AG04450 (cell line): ENCODE results near the gene OR6Q1. TPM values are rescaled to one million over a fixed set of nuclear protein-coding genes. Genes with fewer than 3 reads are reported as not detected.

Experiments used
- CTCF ChIA-PET: fragments of 300-600, 350-600 bp; formaldehyde crosslinking; extraction: SDS; loops from one replicate; lab custom pipeline; 2022; ENCODE audit warnings: antibody characterized with exemption, inconsistent platforms; lab: Charles Lee
- POLR2A ChIA-PET: fragments of 350-600 bp; formaldehyde crosslinking; extraction: SDS; loops from one replicate; lab custom pipeline; 2021; ENCODE audit warnings: antibody characterized with exemption, inconsistent platforms; lab: Yijun Ruan, JAX
- DNase-seq: peaks from one replicate; pipeline ENCODE4 v3.0.0-alpha.2; 2011; ENCODE audit warnings: low read depth, low spot score
- H3K27ac ChIP-seq: one replicate; pipeline ENCODE4 v1.5.1; 2012; ENCODE audit warnings: low read depth, low read length, control low read depth
- H3K27me3 ChIP-seq: one replicate; pipeline ENCODE4 v1.6.0; 2012; ENCODE audit warnings: low read length; ENCODE audit not compliant: control insufficient read depth, insufficient read depth
- H3K4me3 ChIP-seq: 2 replicates; pipeline ENCODE4 v1.5.1; 2011; ENCODE audit warnings: mild to moderate bottlenecking, low read depth, low read length, control low read depth
- H3K9me3 ChIP-seq: 2 replicates; pipeline ENCODE4 v1.5.1; 2012; ENCODE audit warnings: low read length; ENCODE audit not compliant: control insufficient read depth, insufficient read depth
- polyA plus RNA-seq: library from polyadenylated mRNA; depleted of rRNA; stranded (reverse); fragments of >200 nt; gene quantifications from 2 replicates; pipeline ENCODE4 v1.2.3, GENCODE V29; 2011
- TF ChIP-seq, protein P1 (sequence below): IDR thresholded peaks from 2 replicates; pipeline ENCODE4 v1.5.1; 2011; ENCODE audit warnings: low read depth, low read length, control low read depth, inconsistent platforms

OR6Q1 gene
- polyA plus RNA-seq, 1 experiment: not detected

DNA sequence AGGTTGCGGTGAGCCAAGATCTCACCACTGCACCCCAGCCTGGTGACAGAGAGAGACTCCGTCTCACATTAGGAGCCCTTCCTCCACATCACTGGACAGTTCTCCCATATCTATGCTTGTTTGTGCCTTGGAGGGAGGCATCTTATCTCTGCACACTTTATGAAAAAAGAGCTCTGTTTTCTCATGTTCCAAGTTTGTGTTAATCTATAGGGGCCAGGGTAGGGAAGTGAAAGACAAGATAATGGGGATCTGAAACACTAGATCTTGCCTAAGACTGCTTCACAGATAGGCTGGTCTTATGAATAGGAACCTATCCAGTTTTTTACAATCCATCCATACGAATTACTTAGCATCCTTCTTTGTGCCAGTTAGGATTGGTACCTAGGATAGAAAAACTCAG is 17.1 kb downstream of the OR6Q1 start:
- CTCF ChIA-PET: interaction anchor here (0.7 to 1.0 kb wide), 2 partner anchors 14 to 238 kb away, joined by 3 to 7 read pairs; no protein-coding TSS in a partner anchor
- no peak overlapping the region for H3K4me3 ChIP-seq
- TF ChIP-seq, protein P1, sequence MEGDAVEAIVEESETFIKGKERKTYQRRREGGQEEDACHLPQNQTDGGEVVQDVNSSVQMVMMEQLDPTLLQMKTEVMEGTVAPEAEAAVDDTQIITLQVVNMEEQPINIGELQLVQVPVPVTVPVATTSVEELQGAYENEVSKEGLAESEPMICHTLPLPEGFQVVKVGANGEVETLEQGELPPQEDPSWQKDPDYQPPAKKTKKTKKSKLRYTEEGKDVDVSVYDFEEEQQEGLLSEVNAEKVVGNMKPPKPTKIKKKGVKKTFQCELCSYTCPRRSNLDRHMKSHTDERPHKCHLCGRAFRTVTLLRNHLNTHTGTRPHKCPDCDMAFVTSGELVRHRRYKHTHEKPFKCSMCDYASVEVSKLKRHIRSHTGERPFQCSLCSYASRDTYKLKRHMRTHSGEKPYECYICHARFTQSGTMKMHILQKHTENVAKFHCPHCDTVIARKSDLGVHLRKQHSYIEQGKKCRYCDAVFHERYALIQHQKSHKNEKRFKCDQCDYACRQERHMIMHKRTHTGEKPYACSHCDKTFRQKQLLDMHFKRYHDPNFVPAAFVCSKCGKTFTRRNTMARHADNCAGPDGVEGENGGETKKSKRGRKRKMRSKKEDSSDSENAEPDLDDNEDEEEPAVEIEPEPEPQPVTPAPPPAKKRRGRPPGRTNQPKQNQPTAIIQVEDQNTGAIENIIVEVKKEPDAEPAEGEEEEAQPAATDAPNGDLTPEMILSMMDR: no peak
- H3K27ac ChIP-seq: no peak overlapping the region
- no peak for DNase-seq
- POLR2A ChIA-PET: no interaction called here
- H3K27me3 ChIP-seq: no peaks in the 10 kb centered on the region
- no peaks in the 10 kb centered on the region for H3K9me3 ChIP-seq

DNA sequence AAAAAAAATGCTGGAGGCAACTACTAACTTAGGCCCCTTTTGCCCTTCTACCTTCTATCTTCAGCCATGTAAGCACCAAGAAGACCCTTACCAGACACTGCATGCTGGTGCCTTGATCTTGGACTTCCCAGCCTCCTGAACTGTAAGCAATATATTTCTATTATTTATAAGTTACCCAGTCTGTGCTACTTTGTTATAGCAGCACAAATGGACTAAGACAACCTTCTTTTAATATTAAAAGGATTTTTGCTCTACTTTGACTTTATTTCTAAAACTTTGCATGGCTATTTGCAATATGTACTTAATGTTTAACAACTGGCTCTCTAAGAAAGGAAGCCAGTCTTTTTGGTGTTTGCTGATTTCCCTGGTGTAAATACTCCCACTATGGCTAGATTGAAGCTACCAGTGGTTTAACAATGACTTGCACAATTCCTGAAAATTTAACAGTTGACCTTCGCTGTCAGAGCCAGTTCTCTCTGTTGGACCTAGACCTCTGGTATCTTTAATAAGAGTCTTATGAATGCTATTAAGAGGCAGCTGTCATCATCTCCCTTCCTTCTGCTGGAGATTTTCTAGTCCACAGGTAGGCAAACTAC is 25.2 kb downstream of the OR6Q1 start:
- TF ChIP-seq, protein P1: no peak
- no peaks in the 10 kb centered on the region for H3K27me3 ChIP-seq
- ChIA-PET POLR2A (no interaction called here), CTCF (no interaction called here)
- H3K9me3 ChIP-seq: no peaks in the 10 kb centered on the region
- no peak overlapping the region for H3K4me3 ChIP-seq
- no peak overlapping the region for H3K27ac ChIP-seq
- DNase-seq: no peak

DNA sequence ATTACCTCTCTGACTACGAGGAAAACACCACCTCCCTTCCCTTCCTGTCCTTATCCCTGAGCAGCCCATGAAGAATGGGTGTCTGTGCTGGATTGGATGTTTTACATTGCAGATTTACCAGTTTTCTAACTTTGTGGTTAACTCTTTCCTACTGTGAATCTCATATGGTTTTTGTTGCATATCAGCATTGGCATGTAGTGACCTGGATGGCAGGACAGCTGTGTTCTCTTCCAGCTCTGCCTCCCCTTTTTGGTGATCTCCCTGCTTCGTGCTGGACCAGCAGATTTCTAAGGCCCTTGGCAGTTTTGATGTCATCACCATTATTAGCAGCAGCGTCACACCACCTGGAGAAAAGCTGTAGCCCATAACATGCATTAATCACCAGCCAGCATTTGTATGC is 26.7 kb downstream of the OR6Q1 start:
- Histone ChIP-seq H3K4me3 (no peak overlapping the region), H3K27ac (peak overlapping the region; percentile 61), H3K27me3 (no peaks in the 10 kb centered on the region), H3K9me3 (no peaks in the 10 kb centered on the region)
- DNase-seq: peak; percentile 42
- TF ChIP-seq, protein P1: no peak
- ChIA-PET POLR2A (interaction anchor here (1.2 to 1.7 kb wide), 2 partner anchors 28 to 30 kb away, joined by 5 to 6 read pairs; no protein-coding TSS in a partner anchor), CTCF (interaction anchor here (1.4 kb wide), 1 partner anchor 455 kb away, joined by 3 read pairs; no protein-coding TSS in a partner anchor)

DNA sequence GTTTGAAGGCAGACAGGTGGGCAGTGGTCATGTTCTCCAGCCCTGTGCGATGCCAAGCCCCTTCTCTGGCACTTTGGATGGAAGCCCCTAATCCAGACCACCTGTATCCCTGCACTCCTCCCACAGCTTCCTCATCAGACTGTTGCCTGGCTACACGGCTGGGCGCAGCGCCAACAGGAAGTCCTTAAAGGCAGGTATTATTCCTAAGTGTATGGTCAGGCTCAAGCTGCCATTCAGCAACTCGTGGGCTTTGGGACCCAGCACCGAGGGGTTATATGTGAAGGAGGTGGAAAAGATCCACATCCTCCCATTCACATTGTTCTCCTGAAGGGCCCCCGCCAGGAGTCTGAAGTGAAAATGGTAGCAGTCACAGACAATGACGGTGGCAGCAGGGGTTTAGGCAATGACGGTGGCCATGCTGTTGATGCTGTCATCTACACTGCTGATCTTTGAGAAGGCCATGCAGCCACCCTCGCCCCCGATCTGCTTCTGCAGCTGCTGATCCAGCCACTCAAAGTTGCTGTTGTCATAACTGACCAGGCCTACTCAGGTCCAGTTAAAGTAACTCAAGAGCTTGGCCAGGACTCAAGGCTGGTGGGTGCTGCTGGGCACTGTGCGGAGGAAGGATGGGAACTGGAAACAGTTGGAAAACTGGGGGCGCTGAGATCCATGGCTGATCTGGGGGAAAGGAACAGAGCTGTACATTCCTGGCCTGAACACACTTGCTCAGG is 27.7 kb downstream of the OR6Q1 start:
- Histone ChIP-seq H3K4me3 (no peak overlapping the region), H3K27me3 (no peaks in the 10 kb centered on the region), H3K9me3 (no peaks in the 10 kb centered on the region), H3K27ac (peak overlapping the region; percentile 97)
- ChIA-PET CTCF (interaction anchor here (1.4 to 1.6 kb wide), 2 partner anchors 32 to 454 kb away, joined by 3 to 4 read pairs; no protein-coding TSS in a partner anchor), POLR2A (interaction anchor here (0.6 to 1.7 kb wide), 3 partner anchors 29 to 1495 kb away, joined by 3 to 6 read pairs (median 3); no protein-coding TSS in a partner anchor)
- TF ChIP-seq, protein P1: no peak
- DNase-seq: no peak

DNA sequence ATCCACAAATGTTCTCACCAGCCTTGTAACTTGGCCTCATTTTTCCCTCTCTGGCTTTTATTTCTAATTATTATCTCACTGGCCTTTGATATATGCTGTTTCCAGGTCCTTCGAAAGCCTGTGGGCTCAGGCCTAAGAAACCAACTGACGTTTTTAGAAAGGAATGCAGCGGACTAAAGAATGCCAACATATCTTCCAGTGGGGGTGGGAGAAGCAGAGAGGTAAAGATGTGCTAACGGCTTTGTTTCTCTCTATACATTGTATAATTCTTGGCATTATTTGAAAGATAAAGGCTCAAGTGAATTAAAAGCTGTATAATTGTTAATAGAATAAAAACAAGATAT is 28.2 kb downstream of the OR6Q1 start:
- TF ChIP-seq, protein P1: no peak
- Histone ChIP-seq H3K27ac (peak overlapping the region; percentile 97), H3K27me3 (no peaks in the 10 kb centered on the region), H3K9me3 (no peaks in the 10 kb centered on the region), H3K4me3 (no peak overlapping the region)
- ChIA-PET POLR2A (interaction anchor here (0.6 to 1.1 kb wide), 2 partner anchors 30 to 1495 kb away, joined by 3 read pairs; no protein-coding TSS in a partner anchor), CTCF (interaction anchor here (0.9 to 2.5 kb wide), 5 partner anchors 10 to 453 kb away, joined by 3 to 14 read pairs (median 5); no protein-coding TSS in a partner anchor)
- DNase-seq: peak; percentile 81
